Stimulated activated CD4-positive, alpha-beta T cell treated with anti-CD3 and anti-CD28 coated beads, Interleukin-12 subunit alpha, Interleukin-12 subunit beta, amount 100 ng/mL, for 48 hours (primary cell): Measurements from ENCODE around the gene PDCD4.

Source experiments
- DNase-seq, 3 donors: peaks; one replicate each; pipeline ENCODE4 v3.0.0-alpha.2; 2020; ENCODE audit warnings: low read depth in 2 of 3, low spot score in 1 of 3

Gene PDCD4

GRCh38 chr10:110871298-110872084 is at the start of gene PDCD4:
PDCD4 (plus strand) TSS chr10:110871928; CDS start chr10:110876028, 4,100 bp downstream.
- DNase-seq = peak; percentile 92 to 95 (median 93)

DNA sequence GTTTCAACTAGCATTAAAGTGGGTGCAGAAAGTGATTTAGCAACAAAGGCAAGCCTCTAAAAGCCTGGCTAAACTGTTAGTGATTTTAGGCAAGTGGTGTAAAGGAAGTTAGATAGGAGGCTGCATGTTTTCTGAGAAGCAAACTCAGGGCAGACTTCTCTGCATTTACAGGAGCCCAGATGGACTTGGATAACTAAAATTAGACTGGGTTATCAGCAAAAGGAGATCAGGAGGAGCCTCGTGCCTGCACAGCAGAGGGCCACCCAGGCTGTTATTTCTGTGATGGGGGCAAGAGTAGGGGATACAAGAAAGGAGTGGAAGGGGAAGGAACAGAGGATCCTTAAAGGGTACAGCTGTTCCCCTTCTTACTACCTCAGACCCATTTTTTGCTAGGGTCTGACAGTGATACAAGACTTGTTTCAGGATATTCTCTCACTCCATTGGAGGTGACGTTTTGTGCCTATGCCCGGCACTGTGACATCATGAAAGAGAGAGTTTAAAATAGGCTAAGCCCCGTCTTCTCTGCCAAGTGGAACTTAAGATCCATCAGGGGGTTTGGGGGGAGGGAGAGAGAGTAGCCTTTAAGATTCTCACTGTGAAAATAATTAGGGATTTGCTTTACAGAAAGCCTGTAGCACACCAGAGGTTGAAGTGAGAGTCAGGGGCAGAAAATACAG is 49.6 kb upstream of the PDCD4 start:
- DNase-seq = no peak

DNA sequence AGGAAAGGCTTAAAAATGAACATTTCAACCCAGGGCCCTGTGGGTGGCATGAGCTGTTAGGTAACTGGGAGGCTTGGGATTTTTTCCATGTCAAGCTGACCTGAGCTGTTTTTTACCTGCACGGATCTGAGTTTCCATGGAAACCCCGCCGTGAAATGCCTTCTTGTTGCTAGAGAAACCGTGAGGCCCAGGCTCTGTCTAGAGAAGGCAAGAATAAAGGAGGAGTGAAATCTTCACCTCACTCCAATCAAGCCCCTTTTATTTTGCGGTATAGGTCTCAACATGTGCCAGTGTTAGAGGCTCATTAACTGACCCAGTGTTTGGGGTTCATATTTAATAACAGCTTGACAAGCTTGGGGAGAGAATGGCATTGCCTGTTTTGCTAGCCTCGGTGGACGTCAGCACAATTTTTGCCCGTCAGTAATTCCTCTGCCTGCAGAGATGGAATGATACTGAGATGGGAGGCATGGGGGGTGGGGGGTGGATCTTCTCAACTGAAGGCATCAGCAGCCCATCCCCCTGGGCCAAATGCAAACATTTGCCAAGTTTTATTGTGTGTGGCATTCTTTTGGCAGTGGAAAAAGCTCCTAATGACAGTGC is 48.9 kb upstream of the PDCD4 start:
- DNase-seq = no peak

DNA sequence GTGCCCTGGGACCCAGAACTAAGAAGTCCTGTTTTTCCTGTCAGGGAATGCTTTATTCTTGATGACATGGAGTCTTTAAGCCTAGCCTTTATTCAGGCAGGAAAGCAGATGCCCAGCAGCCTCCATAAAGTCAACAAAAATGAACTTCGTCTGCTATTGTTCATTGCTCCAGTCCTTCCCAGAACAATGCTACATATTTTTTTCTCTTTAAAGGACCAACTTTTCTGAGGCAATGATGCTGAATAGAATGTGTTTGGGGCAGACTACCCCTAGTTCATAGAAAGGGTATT is 47.6 kb upstream of the PDCD4 start:
- DNase-seq = no peak

DNA sequence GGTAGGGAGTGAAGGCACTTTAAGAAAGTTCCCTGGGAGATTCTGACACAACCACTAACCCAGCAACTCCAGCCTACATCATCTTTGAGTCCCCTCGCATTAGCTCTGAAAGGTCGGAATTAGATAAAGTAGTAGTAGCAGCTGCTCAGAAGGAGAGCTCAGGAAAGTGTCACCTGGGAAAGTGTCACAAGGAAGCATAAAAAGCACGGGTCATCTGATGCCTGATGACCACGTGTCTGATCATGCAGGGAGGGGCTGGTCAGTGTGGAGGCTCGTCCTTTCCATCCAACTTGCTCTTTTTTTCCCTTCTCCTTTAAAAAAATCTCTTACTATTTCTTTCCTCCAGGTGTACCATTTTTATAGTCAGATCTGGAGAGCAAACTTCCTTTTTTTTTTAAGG is 47.1 kb upstream of the PDCD4 start:
- DNase-seq = no peak

- DNase-seq = no peak
Measured at GRCh38 chr10:110825508-110825907, 46.2 kb upstream of the PDCD4 start.

DNA sequence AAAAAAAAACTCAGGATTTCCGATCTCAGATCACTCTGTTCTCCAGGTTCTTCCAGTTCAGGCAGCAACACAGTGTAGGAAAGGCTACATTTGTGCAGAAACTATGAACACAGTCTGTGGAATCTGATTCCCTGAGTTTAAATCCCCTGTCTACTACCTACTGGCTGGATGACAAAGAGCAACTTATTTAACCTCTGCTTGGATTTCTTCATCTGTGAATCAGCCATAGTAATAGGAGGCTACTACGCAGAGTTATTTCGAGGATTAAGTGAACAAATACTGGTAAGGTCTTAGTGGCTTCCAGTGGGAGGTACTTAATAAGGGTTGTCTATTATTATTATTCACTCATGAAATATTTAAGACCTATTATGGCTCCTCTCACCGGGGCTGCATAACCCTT is 44.3 kb upstream of the PDCD4 start:
- DNase-seq = no peak

- DNase-seq = no peak
Measured at GRCh38 chr10:110827875-110828274, 43.9 kb upstream of the PDCD4 start.

- DNase-seq = no peak
Measured at GRCh38 chr10:110828525-110828924, 43.2 kb upstream of the PDCD4 start.

DNA sequence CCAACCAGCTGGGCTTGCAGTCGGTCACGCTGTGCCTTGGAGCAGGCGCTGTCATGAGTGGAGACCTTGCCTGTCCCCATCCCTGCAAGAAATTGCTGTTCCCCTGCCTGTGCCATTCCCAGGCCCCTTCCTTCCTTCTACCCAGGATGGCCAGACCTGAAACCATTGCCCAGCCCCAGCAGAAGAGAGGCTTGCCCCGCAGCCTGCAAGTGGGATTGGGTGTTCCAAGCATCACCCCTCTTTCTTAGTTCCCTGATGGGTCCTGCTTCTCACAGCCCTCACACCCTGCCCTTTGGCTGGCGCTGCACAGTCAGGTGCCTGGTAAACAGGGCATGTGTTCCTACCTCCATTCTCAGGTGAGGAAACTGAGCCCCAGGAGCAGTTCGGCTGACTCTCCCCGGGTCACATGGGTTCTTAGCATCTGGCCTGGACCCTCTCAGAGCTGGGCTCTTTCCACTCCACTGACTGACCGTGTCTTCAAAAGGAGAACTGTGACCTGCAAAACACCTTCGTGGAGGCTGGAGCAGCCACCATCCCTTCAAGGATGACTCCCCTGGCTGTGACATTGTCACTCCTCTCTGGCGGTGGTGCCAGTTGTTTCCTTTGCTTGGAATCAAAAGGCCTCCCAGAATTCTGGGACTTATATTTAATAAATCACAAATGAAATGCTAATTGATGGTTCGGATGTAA is 41.9 kb upstream of the PDCD4 start:
- DNase-seq = no peak

DNA sequence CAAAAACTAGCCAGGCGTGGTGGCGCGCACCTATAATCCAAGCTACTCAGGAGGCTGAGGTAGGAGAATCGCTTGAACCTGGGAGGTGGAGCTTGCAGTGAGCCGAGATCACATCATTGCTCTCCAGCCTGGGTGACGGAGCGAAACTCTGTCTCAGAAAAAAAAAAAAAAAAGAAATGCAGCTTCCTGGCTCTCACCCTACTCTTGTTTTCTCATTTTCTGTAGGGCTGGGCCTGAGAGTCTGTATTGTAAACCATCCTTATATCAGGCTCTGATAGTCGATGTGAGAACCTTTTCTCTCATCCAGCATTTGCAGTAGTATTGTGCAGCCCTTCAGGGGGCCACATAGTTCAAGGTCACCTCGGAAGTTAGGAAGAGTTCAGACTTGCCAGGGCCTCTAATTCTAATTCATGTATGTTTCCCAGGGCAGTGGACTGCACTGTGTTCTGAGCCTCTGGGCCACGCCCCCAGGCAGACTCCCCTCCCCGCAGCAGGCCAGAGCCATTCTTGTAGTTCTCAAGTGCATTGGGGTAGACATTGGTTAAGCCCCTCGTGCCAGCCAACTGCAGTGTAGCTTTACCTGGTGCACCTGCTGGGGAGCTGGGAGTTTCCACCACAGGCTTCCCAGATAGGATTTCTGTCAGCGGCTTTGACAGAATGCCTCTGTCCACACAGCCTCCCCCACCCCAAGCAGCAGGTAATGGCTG is 38.3 kb upstream of the PDCD4 start:
- DNase-seq = no peak

DNA sequence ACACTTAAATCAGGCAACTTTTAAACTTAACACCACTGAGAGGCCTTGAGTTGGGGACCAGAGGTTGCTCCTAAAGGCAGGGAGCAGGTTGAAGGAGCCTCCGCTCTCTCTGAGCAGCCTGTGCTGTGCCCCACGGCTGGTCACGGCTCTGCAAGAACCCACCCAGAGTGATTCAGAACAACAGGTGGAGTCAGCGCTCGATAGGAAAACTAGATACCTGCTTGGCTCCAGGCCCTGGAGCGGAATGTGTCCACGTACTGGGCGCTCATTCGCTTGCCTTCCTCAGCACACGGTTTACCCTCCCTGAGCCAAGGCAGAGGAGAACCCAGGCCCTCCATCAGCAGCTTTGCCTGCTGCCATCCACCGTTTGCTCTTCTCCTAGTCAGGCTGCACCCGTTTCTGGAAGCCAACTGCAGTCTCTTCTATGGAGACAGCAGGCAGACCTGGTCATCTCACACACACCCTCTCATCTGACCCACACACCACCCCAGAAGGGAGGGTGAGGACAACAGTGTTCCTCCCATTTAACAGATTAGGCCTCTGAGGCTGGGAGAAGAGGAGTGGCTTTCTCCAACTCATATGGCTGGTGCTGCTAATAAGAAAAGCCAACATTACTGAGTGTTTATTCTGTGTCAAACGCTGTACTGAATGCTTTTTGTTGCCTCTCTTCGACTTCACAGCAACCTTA is 37.6 kb upstream of the PDCD4 start:
- DNase-seq = no peak

GRCh38 chr10:110834629-110835301 is 37.0 kb upstream of the PDCD4 start:
- no peak for DNase-seq

- no peak for DNase-seq
Measured at GRCh38 chr10:110835841-110836240, 35.9 kb upstream of the PDCD4 start.

- DNase-seq = no peak
Measured at GRCh38 chr10:110836706-110837105, 35.0 kb upstream of the PDCD4 start.

- no peak for DNase-seq
Measured at GRCh38 chr10:110837418-110838171, 34.1 kb upstream of the PDCD4 start.

DNA sequence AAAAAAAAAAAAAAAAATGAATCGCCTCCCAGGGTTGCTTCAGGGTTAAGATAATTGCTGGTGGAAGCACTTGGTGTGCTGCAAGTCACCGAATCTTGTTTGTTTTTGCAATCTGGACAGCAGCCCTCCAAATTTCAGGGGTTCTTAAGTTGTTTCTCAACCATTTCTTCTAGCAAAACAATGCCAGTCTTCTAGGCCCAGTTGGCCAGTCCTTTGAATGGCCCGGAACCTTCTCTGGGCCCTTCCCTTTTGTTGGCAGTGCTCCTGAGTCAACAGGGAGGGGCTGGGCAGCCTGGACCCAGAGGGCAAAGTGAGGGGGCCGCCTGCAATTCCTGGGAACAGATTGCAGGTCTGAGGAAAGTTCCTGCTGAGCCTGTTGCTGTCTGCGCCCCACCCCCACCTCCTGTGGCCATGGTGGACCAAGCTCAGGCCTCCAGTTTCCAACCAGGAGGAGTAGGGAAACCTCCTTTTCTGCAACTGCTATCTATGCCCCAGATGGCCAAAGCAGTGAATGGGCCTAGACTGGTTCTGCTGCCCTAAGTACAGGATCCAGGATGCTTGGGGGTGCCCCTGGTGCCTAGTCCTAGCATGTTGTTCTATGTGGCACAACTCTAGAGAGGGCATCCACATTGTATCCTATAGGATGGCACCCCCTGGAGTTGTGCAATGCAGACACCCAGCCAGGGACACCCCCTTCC is 31.4 kb upstream of the PDCD4 start:
- no peak for DNase-seq

GRCh38 chr10:110840923-110841428 is 30.8 kb upstream of the PDCD4 start:
- no peak for DNase-seq
